COLO668 (cell line): ENCODE data around the gene SEC14L6.
"Not testable (repeated sequence)": the region's sequence is repeated elsewhere in the genome, so short reads cannot be mapped to it uniquely, and the experiment has no call there.

Experiments
- DNase-seq: peaks from one replicate; lab custom pipeline; 2025; ENCODE audit not compliant: unreplicated experiment; lab: John Stamatoyannopoulos, UW

SEC14L6 gene

GRCh38 chr22:30567277-30567676 lies 20.7 kb upstream of the SEC14L6 start:
- DNase-seq: not testable (repeated sequence)

GRCh38 chr22:30566125-30566524 lies 19.6 kb upstream of the SEC14L6 start:
- peak; percentile 49 for DNase-seq

- DNase-seq: no peak
Observed at GRCh38 chr22:30565341-30565740, 18.8 kb upstream of the SEC14L6 start.

GRCh38 chr22:30564761-30565119 lies 18.2 kb upstream of the SEC14L6 start:
- DNase-seq: peak; percentile 43

- peak; percentile 23 for DNase-seq
Observed at GRCh38 chr22:30564045-30564760, 17.7 kb upstream of the SEC14L6 start.

GRCh38 chr22:30562366-30562765 lies 15.8 kb upstream of the SEC14L6 start:
- peak; percentile 26 for DNase-seq

- DNase-seq: no peak
Observed at GRCh38 chr22:30561402-30562189, 15.1 kb upstream of the SEC14L6 start.

GRCh38 chr22:30560643-30561202 lies 14.2 kb upstream of the SEC14L6 start:
- DNase-seq: peak; percentile 17

- no peak for DNase-seq
Observed at GRCh38 chr22:30559889-30560288, 13.3 kb upstream of the SEC14L6 start.

- DNase-seq: no peak
Observed at GRCh38 chr22:30557243-30557642, 10.7 kb upstream of the SEC14L6 start.

- no peak for DNase-seq
Observed at GRCh38 chr22:30556388-30556787, 9.8 kb upstream of the SEC14L6 start.

- DNase-seq: peak; percentile 9
Observed at GRCh38 chr22:30555282-30556210, 9.0 kb upstream of the SEC14L6 start.

- no peak for DNase-seq
Observed at GRCh38 chr22:30553971-30554370, 7.4 kb upstream of the SEC14L6 start.

- DNase-seq: no peak
Observed at GRCh38 chr22:30552719-30553118, 6.2 kb upstream of the SEC14L6 start.

- DNase-seq: not testable (repeated sequence)
Observed at GRCh38 chr22:30551813-30552212, 5.3 kb upstream of the SEC14L6 start.

GRCh38 chr22:30547188-30547587 lies 647 bp upstream of the SEC14L6 start:
- DNase-seq: no peak

- DNase-seq: no peak
Observed at GRCh38 chr22:30542811-30543188, 3.7 kb downstream of the SEC14L6 start.

- DNase-seq: peak; percentile 19
Observed at GRCh38 chr22:30541961-30542810, 4.4 kb downstream of the SEC14L6 start.

- DNase-seq: not testable (repeated sequence)
Observed at GRCh38 chr22:30541511-30541910, 5.0 kb downstream of the SEC14L6 start.

- no peak for DNase-seq
Observed at GRCh38 chr22:30539368-30539767, 7.2 kb downstream of the SEC14L6 start.
